Urothelium cell line (cell line): ENCODE measurements around the gene MYO3A.
A peak's percentile ranks its signal among the peaks of the same experiment; 100 is the strongest.

Experiments
- DNase-seq: peaks from one replicate; pipeline ENCODE4 v3.0.0; 2011; ENCODE audit warnings: low spot score, mixed read lengths
- FAIRE-seq: peaks from 2 replicates; lab custom pipeline; 2011; peaks lifted over from hg19 to GRCh38; lab: Jason Lieb, UNC

The MYO3A gene

GRCh38 chr10:26214551-26215395 lies 280.7 kb downstream of the MYO3A start:
- FAIRE-seq = no peak
- no peak for DNase-seq

- FAIRE-seq = no peak
Measured at GRCh38 chr10:26215396-26215934, 281.4 kb downstream of the MYO3A start.

GRCh38 chr10:26215935-26216584 lies 282.0 kb downstream of the MYO3A start:
- peak; percentile 81 for DNase-seq
- no peak for FAIRE-seq

More at GRCh38 chr10:26215396-26215934, 281.4 kb downstream of the MYO3A start:
- no peak for DNase-seq

GRCh38 chr10:26216585-26217395 lies 282.8 kb downstream of the MYO3A start, which contains the start of gene GAD2:
Gene GAD2, plus strand, starts transcription at chr10:26216774. Its CDS starts 36 bp downstream, at chr10:26216810.
- FAIRE-seq (no peak), DNase-seq (no peak)

GRCh38 chr10:26217396-26218086 lies 283.5 kb downstream of the MYO3A start:
- DNase-seq (no peak), FAIRE-seq (no peak)

GRCh38 chr10:26219676-26220075 lies 285.6 kb downstream of the MYO3A start:
- no peak for FAIRE-seq
- DNase-seq = no peak

- DNase-seq (no peak), FAIRE-seq (no peak)
Measured at GRCh38 chr10:26220901-26221300, 286.9 kb downstream of the MYO3A start.

GRCh38 chr10:26221541-26221940 lies 287.5 kb downstream of the MYO3A start:
- FAIRE-seq = no peak
- DNase-seq = no peak

GRCh38 chr10:26222563-26222962 lies 288.5 kb downstream of the MYO3A start:
- DNase-seq = no peak
- no peak for FAIRE-seq

GRCh38 chr10:26225322-26225721 lies 291.3 kb downstream of the MYO3A start:
- DNase-seq = no peak
- no peak for FAIRE-seq

GRCh38 chr10:26227786-26228185 lies 293.8 kb downstream of the MYO3A start:
- DNase-seq (no peak), FAIRE-seq (no peak)

- FAIRE-seq = no peak
- no peak for DNase-seq
Measured at GRCh38 chr10:26232174-26232573, 298.1 kb downstream of the MYO3A start.

- DNase-seq (no peak), FAIRE-seq (no peak)
Measured at GRCh38 chr10:26235761-26236160, 301.7 kb downstream of the MYO3A start.

GRCh38 chr10:26238378-26238777 lies 304.3 kb downstream of the MYO3A start:
- no peak for FAIRE-seq
- DNase-seq = no peak

- DNase-seq (no peak), FAIRE-seq (no peak)
Measured at GRCh38 chr10:26242706-26243350, 308.8 kb downstream of the MYO3A start.

GRCh38 chr10:26243351-26243720 lies 309.3 kb downstream of the MYO3A start:
- FAIRE-seq (no peak), DNase-seq (no peak)

GRCh38 chr10:26249681-26250080 lies 315.7 kb downstream of the MYO3A start:
- FAIRE-seq (no peak), DNase-seq (no peak)

- FAIRE-seq = no peak
Measured at GRCh38 chr10:26251925-26252324, 317.9 kb downstream of the MYO3A start.

GRCh38 chr10:26254616-26255015 lies 320.6 kb downstream of the MYO3A start:
- no peak for FAIRE-seq
- DNase-seq = no peak

More at GRCh38 chr10:26251925-26252324, 317.9 kb downstream of the MYO3A start:
- DNase-seq = no peak

GRCh38 chr10:26259341-26259740 lies 325.3 kb downstream of the MYO3A start:
- no peak for DNase-seq
- no peak for FAIRE-seq
